Glutamatergic neuron (in vitro differentiated cells): ENCODE results near the gene PRKAR1B. TPM values are rescaled to one million over a fixed set of nuclear protein-coding genes. Genes with fewer than 3 reads are reported as not detected.

Experiments
- DNase-seq: peaks from one replicate; pipeline ENCODE4 v3.0.0; 2022
- H3K27ac Mint-ChIP-seq: one replicate; pipeline ENCODE4 v1.8.0; 2020; ENCODE audit warnings: mild to moderate bottlenecking, mixed read lengths, inconsistent platforms; ENCODE audit not compliant: unreplicated experiment
- H3K27me3 Mint-ChIP-seq: one replicate; pipeline ENCODE4 v1.8.0; 2020; ENCODE audit warnings: mild to moderate bottlenecking, moderate library complexity, mixed read lengths, inconsistent platforms; ENCODE audit not compliant: unreplicated experiment
- H3K36me3 Mint-ChIP-seq: one replicate; pipeline ENCODE4 v1.8.0; 2020; ENCODE audit warnings: mild to moderate bottlenecking, mixed read lengths, inconsistent platforms; ENCODE audit not compliant: unreplicated experiment
- H3K4me1 Mint-ChIP-seq: one replicate; pipeline ENCODE4 v1.8.0; 2020; ENCODE audit warnings: mild to moderate bottlenecking, low read depth, mixed read lengths, inconsistent platforms; ENCODE audit not compliant: unreplicated experiment
- H3K4me3 Mint-ChIP-seq: one replicate; pipeline ENCODE4 v1.8.0; 2020; ENCODE audit warnings: mild to moderate bottlenecking, mixed read lengths, inconsistent platforms; ENCODE audit not compliant: unreplicated experiment
- H3K9me3 Mint-ChIP-seq: one replicate; pipeline ENCODE4 v1.8.0; 2020; ENCODE audit warnings: mild to moderate bottlenecking, moderate library complexity, mixed read lengths, inconsistent platforms; ENCODE audit not compliant: unreplicated experiment
- CTCF ChIP-seq: fragments of 200-600 bp; sonication (generic); IDR thresholded peaks from one replicate; pipeline ENCODE4 v1.5.0; 2021; ENCODE audit not compliant: partially characterized antibody, unreplicated experiment
- total RNA-seq: library from RNA; stranded (reverse); fragmentation: NEBNext Ultra II Directional; extraction: Animal tissue kit (Norgen Biotek cat#: 25700); gene quantifications from one replicate; pipeline ENCODE4 v1.2.1, GENCODE V29; 2021; ENCODE audit not compliant: unreplicated experiment

Gene PRKAR1B
- total RNA-seq, 1 donor from 2014 or later = 12.8 TPM

GRCh38 chr7:572416-573268 is 154.4 kb downstream of the PRKAR1B start:
- peaks cover 11% of the 10 kb centered on the region for H3K27me3 Mint-ChIP-seq
- peaks cover 14% of the 10 kb centered on the region for H3K4me1 Mint-ChIP-seq
- peak overlapping the region; percentile 63 for H3K4me3 Mint-ChIP-seq
- H3K9me3 Mint-ChIP-seq = peaks cover 11% of the 10 kb centered on the region
- DNase-seq = no peak
- no peak overlapping the region for H3K27ac Mint-ChIP-seq
- H3K36me3 Mint-ChIP-seq = peaks cover 7% of the 10 kb centered on the region
- TF ChIP-seq CTCF = no peak

GRCh38 chr7:571718-572415 is 155.2 kb downstream of the PRKAR1B start:
- H3K4me1 Mint-ChIP-seq = peaks cover 14% of the 10 kb centered on the region
- no peak for TF ChIP-seq CTCF
- H3K27ac Mint-ChIP-seq = no peak overlapping the region
- peaks cover 7% of the 10 kb centered on the region for H3K36me3 Mint-ChIP-seq
- H3K4me3 Mint-ChIP-seq = no peak overlapping the region
- H3K9me3 Mint-ChIP-seq = peaks cover 8% of the 10 kb centered on the region
- DNase-seq = no peak
- H3K27me3 Mint-ChIP-seq = peaks cover 11% of the 10 kb centered on the region

- no peak for DNase-seq
- Mint-ChIP-seq H3K4me1 (peaks cover 14% of the 10 kb centered on the region), H3K9me3 (peaks cover 7% of the 10 kb centered on the region), H3K36me3 (peaks cover 5% of the 10 kb centered on the region), H3K27ac (no peak overlapping the region), H3K27me3 (peaks cover 10% of the 10 kb centered on the region), H3K4me3 (no peak overlapping the region)
- TF ChIP-seq CTCF = no peak
These were observed 155.9 kb downstream of the PRKAR1B start for GRCh38 chr7:571096-571717.

- Mint-ChIP-seq H3K36me3 (peaks cover under 1% of the 10 kb centered on the region), H3K4me3 (no peak overlapping the region)
These were observed 156.3 kb downstream of the PRKAR1B start for GRCh38 chr7:570801-571070.

More at GRCh38 chr7:570801-571070, 156.3 kb downstream of the PRKAR1B start:
- TF ChIP-seq CTCF = no peak
- Mint-ChIP-seq H3K27me3 (peaks cover 7% of the 10 kb centered on the region), H3K9me3 (peaks cover 4% of the 10 kb centered on the region), H3K27ac (no peak overlapping the region), H3K4me1 (peaks cover 14% of the 10 kb centered on the region)
- DNase-seq = no peak
